Middle frontal gyrus (tissue), 1 donor: ENCODE results near the gene EVX1.

Source experiments
- DNase-seq: peaks from one replicate; pipeline ENCODE4 v3.0.0-alpha.2; 2015; ENCODE audit warnings: low spot score; ENCODE audit errors: extremely low spot score

Gene EVX1

GRCh38 chr7:27242555-27243339 is at the start of gene EVX1:
TSS of gene EVX1 (plus strand) at chr7:27242802. CDS start at chr7:27243031, 229 bp downstream.
- no peak for DNase-seq

GRCh38 chr7:27193335-27194001 is 49.1 kb upstream of the EVX1 start:
- DNase-seq = no peak

DNA sequence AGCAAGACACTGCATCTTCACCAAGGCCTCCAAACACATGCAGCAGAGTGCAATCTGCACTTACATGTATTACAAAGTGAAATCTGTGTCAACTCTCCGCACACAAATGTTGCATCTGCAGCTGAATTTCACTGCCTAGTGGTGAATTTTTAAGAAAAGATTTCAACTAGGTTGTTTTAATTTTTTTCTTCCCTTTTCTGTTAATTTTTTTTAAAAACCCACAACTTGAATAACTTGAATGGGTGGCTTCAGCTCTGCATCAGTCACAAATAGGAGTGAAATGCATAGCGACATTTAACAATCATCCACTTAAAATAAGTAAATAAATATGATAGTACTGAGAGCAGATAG is 48.6 kb upstream of the EVX1 start:
- no peak for DNase-seq

- DNase-seq = no peak
These were observed 47.8 kb upstream of the EVX1 start for GRCh38 chr7:27194686-27195379.

GRCh38 chr7:27196287-27196767 is 46.3 kb upstream of the EVX1 start:
- DNase-seq = peak; percentile 25

DNA sequence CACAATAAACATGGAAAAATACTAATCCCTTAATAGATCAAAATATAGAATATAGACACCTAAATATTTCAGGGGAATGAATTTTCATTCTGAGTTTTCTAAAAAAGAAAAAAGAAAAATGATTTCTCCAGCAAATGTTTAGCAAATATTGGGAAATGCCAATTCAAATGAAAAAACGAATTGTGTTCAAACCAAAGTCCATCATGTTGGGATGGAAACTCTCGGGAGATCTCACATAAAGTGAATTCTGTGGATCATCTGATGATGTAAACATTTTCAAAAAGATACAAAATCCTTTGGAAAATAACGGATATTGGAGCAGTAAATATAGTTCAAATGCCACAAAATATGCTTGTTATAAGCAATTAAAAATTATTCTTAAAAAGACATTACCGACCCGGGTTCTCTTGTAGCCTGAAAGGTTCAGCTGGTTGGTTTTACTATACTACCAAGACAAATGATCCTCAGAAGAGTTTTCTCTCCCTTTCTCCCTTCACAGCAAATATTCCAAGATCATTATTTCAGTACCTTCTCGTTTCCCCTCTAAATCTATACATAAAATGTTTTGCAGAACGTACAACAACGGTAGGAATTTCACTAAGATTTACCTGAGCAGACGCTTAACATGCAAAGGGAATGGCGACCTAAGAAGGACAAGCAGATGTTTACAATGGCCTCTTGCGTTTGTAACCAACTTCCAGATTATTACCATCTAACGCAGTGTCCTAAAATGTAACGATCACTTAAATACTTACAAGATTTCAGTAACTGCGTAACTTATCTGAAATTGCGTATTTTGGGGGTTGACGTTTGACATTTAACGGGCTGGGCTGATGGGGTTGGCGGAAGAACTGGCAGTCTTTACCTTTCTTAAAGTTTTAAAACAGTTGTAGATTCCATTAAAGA is 45.2 kb upstream of the EVX1 start:
- DNase-seq = no peak

DNA sequence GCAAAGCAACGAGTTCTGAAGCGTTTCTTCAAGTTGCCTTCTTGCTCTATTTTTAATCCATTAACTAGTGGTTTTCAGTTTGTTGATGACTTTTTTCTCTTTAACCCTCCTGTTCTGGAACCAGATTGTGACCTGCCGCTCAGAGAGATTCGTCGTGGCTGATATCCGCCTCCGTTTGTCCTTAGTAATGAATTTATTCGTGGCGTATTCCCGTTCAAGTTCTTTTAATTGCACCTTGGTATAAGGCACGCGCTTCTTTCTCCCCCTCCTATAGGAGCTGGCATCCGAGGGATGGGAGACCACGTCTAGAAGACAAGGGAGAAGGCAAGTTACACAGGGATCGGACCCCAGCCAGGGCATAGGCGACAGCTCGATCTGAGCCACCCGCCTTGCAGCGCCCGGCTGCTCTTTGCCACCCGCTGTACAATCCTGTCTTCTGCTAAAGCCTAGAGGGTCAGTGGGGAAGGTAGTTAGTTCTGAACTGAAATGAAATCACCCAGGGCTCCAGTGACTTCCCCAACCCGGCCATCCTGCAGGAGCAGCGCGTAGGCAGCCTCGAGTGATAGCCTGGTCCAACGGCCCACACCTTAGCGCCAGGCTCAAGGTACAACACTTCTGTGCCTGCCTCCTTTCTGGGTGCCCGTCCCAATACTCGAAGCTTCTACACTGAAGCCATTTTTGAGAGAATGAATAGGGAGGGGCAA is 44.3 kb upstream of the EVX1 start:
- no peak for DNase-seq

GRCh38 chr7:27198871-27199801 is 43.5 kb upstream of the EVX1 start:
- no peak for DNase-seq

DNA sequence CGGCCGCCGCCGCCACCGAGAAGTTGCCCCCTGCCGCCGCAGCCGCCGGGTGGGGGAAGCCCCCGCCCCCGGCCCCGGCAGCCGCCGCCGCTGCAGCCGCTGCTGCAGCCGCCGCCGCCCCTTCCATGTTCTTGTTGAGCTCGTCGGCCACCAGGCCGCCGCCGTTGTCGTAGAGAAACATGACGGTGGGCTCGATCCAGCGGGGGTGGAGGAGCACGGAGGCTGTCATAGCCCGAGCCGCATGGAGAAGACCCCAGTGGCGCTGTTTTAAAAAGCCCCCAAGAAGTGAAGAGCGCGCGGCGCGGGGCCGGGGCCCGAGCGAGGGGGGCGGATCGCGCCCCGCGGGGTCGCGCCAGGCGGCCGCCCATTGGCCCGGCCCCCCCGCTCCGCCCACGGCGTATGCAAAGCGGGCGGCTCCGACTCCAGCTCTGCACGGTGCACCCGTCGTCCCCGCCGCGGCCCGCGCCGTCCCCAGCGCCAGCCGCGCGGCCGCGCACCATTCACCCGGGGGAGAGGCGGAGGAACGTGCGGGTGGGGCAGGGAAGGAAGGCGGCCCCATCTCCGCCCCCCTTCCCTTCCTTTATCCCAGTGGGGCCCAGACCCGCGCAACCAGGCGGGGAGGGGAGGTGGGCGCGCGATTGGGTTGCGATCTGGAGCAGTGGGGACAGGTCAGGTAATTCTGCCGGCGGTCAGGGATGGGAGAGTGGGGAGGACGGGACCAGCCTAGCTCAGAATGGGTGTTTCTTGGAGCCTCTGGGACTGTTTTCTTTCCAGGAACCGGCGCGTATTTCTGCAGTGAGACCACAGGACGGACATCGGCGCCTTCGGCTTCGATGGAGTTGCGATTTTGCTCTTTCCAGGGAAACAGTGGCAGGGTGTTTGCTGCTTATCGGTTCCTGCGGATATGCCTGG is 42.5 kb upstream of the EVX1 start, which contains the start of gene HOXA13:
HOXA13 (minus strand) TSS at position 243 of the 912 bp plus-strand sequence; CDS start at position 229, 14 bp downstream.
- DNase-seq = no peak

- DNase-seq = no peak
These were observed 41.6 kb upstream of the EVX1 start for GRCh38 chr7:27200761-27201579.

DNA sequence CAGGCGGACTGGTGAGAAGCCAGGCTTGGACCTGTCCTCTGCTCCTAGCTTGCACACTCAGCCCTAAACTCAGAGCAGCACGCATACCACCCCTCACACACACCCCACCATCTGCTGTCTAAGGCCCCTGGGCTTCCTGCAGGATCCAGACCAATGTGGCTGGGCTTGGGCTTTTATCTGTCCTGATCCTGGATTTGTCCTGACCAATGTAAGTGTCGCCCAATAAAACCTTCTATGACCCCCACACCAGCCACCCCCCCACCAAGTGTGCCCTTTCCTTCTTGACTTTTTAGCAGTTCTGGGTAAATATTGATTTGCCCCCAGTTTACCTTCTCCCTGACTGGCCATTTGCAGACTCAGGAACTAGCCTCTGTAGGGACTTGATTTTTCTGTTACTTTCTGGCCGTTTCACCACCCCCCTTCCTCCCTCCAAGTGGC is 41.0 kb upstream of the EVX1 start:
- no peak for DNase-seq

GRCh38 chr7:27202018-27202861 is 40.4 kb upstream of the EVX1 start:
- DNase-seq = no peak

GRCh38 chr7:27202862-27203134 is 39.8 kb upstream of the EVX1 start:
- DNase-seq = no peak

DNA sequence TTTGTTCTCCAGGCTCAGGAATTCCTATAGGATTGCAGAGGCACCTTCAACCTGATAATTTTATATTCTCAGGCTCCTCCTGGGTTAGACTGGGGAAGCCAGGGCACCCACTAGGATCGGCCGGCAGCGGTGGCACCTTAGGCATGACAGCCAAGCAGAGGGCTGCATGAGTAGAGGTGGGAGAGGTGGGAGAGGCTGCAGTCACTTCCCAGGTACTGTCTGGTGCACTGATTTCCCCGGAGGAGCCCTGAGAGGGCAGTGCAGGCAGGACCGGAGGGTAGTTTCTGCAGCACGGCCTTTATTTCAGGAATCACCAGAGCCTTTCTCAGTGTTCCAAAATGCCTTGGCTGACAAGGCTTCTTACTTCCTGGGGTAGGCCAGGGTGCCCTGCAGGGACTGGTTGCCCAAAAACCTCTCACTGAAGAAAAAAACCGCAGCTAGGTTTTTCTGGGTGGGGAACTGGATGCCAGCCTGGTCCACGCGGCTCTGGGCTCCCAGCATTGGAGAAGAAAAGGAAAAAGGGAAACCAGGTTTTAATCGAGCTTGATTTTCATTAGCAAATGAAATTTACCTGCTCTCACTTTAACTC is 39.1 kb upstream of the EVX1 start:
- no peak for DNase-seq

GRCh38 chr7:27203964-27204594 is 38.5 kb upstream of the EVX1 start:
- no peak for DNase-seq

- no peak for DNase-seq
These were observed 37.7 kb upstream of the EVX1 start for GRCh38 chr7:27204851-27205322.
